ENCODE data around the gene ZNF184.

GRCh38 chr6:27448456-27448855 is 24.4 kb downstream of the ZNF184 start:
- TF ChIP-seq POLR2AphosphoS5 (IDR thresholded peaks at IDR 0.05; ENCODE audit: low read depth, low read length) (no peak), TAF1 (IDR thresholded peaks at IDR 0.05; ENCODE audit: borderline replicate concordance, low read depth, low read length) (no peak)

Data from GM12892 (cell line).